ENCODE data around the gene SDK2.

The SDK2 gene

GRCh38 chr17:73506470-73507435 is 137.5 kb downstream of the SDK2 start:
- no peak for DNase-seq (ENCODE audit: low read depth)

- DNase-seq (ENCODE audit: low read depth): no peak
Observed at GRCh38 chr17:73503560-73503959, 140.7 kb downstream of the SDK2 start.

GRCh38 chr17:73500414-73500999 is 143.7 kb downstream of the SDK2 start:
- no peak for DNase-seq (ENCODE audit: low read depth)

- DNase-seq (ENCODE audit: low read depth): no peak
Observed at GRCh38 chr17:73498886-73499554, 145.2 kb downstream of the SDK2 start.

GRCh38 chr17:73498176-73498575 is 146.1 kb downstream of the SDK2 start:
- no peak for DNase-seq (ENCODE audit: low read depth)

- no peak for DNase-seq (ENCODE audit: low read depth)
Observed at GRCh38 chr17:73497721-73498120, 146.5 kb downstream of the SDK2 start.

- no peak for DNase-seq (ENCODE audit: low read depth)
Observed at GRCh38 chr17:73496232-73496631, 148.0 kb downstream of the SDK2 start.

- DNase-seq (ENCODE audit: low read depth): no peak
Observed at GRCh38 chr17:73495641-73496040, 148.6 kb downstream of the SDK2 start.

GRCh38 chr17:73494950-73495349 is 149.3 kb downstream of the SDK2 start:
- no peak for DNase-seq (ENCODE audit: low read depth)

GRCh38 chr17:73493956-73494926 is 150.0 kb downstream of the SDK2 start:
- no peak for DNase-seq (ENCODE audit: low read depth)

GRCh38 chr17:73492821-73493814 is 151.1 kb downstream of the SDK2 start:
- DNase-seq (ENCODE audit: low read depth): no peak

- no peak for DNase-seq (ENCODE audit: low read depth)
Observed at GRCh38 chr17:73492125-73492820, 152.0 kb downstream of the SDK2 start.

GRCh38 chr17:73491648-73492047 is 152.6 kb downstream of the SDK2 start:
- DNase-seq (ENCODE audit: low read depth): no peak

GRCh38 chr17:73490851-73491250 is 153.4 kb downstream of the SDK2 start:
- DNase-seq (ENCODE audit: low read depth): no peak

GRCh38 chr17:73489991-73490390 is 154.3 kb downstream of the SDK2 start:
- DNase-seq (ENCODE audit: low read depth): no peak

GRCh38 chr17:73489333-73489732 is 154.9 kb downstream of the SDK2 start:
- DNase-seq (ENCODE audit: low read depth): no peak

- no peak for DNase-seq (ENCODE audit: low read depth)
Observed at GRCh38 chr17:73485130-73485529, 159.1 kb downstream of the SDK2 start.

GRCh38 chr17:73482894-73483293 is 161.4 kb downstream of the SDK2 start:
- no peak for DNase-seq (ENCODE audit: low read depth)

GRCh38 chr17:73482251-73482716 is 162.0 kb downstream of the SDK2 start:
- no peak for DNase-seq (ENCODE audit: low read depth)

- no peak for DNase-seq (ENCODE audit: low read depth)
Observed at GRCh38 chr17:73481676-73482075, 162.6 kb downstream of the SDK2 start.
